Measurements from ENCODE around the gene CLIC4.
"Not testable (repeated sequence)": the region's sequence is repeated elsewhere in the genome, so short reads cannot be mapped to it uniquely, and the experiment has no call there.

Gene CLIC4

GRCh38 chr1:24803987-24804530 lies 58.8 kb downstream of the CLIC4 start:
- peaks cover 51% of the 10 kb centered on the region for H3K4me1 ChIP-seq (ENCODE audit: control insufficient read depth, insufficient read depth, low read length)
- H3K9me3 ChIP-seq (ENCODE audit: control insufficient read depth, low read length) = no peaks in the 10 kb centered on the region
- no peak for DNase-seq (ENCODE audit: low read depth)
- no peak overlapping the region for H3K4me3 ChIP-seq (ENCODE audit: low read length)
- H3K36me3 ChIP-seq (ENCODE audit: control insufficient read depth, insufficient read depth, low read length, severe bottlenecking) = peaks cover 6% of the 10 kb centered on the region
- H3K9ac ChIP-seq (ENCODE audit: low read length) = no peak overlapping the region
- H3K27me3 ChIP-seq (replicated peaks; ENCODE audit: control insufficient read depth, insufficient read depth, low read length) = no peaks in the 10 kb centered on the region

- Histone ChIP-seq H3K4me3 (ENCODE audit: low read length) (peak overlapping the region; percentile 60), H3K4me1 (ENCODE audit: control insufficient read depth, insufficient read depth, low read length) (peaks cover 51% of the 10 kb centered on the region), H3K9ac (ENCODE audit: low read length) (no peak overlapping the region), H3K9me3 (ENCODE audit: control insufficient read depth, low read length) (no peaks in the 10 kb centered on the region), H3K27me3 (replicated peaks; ENCODE audit: control insufficient read depth, insufficient read depth, low read length) (no peaks in the 10 kb centered on the region), H3K36me3 (ENCODE audit: control insufficient read depth, insufficient read depth, low read length, severe bottlenecking) (peaks cover 6% of the 10 kb centered on the region)
- DNase-seq (ENCODE audit: low read depth) = peak; percentile 64
Observed at GRCh38 chr1:24805534-24806301, 60.5 kb downstream of the CLIC4 start.

GRCh38 chr1:24806588-24806987 lies 61.3 kb downstream of the CLIC4 start:
- Histone ChIP-seq H3K4me3 (ENCODE audit: low read length) (no peak overlapping the region), H3K36me3 (ENCODE audit: control insufficient read depth, insufficient read depth, low read length, severe bottlenecking) (peaks cover 2% of the 10 kb centered on the region), H3K9me3 (ENCODE audit: control insufficient read depth, low read length) (no peaks in the 10 kb centered on the region), H3K4me1 (ENCODE audit: control insufficient read depth, insufficient read depth, low read length) (peaks cover 46% of the 10 kb centered on the region), H3K27me3 (replicated peaks; ENCODE audit: control insufficient read depth, insufficient read depth, low read length) (no peaks in the 10 kb centered on the region), H3K9ac (ENCODE audit: low read length) (no peak overlapping the region)
- no peak for DNase-seq (ENCODE audit: low read depth)

- H3K4me3 ChIP-seq (ENCODE audit: low read length); H3K9ac ChIP-seq (ENCODE audit: low read length); H3K9me3 ChIP-seq (ENCODE audit: control insufficient read depth, low read length); H3K27me3 ChIP-seq (replicated peaks; ENCODE audit: control insufficient read depth, insufficient read depth, low read length); H3K4me1 ChIP-seq (ENCODE audit: control insufficient read depth, insufficient read depth, low read length); DNase-seq (ENCODE audit: low read depth): not testable (repeated sequence)
- H3K36me3 ChIP-seq (ENCODE audit: control insufficient read depth, insufficient read depth, low read length, severe bottlenecking) = peaks cover 31% of the 10 kb centered on the region
Observed at GRCh38 chr1:24811494-24811893, 66.2 kb downstream of the CLIC4 start.

- peaks cover 32% of the 10 kb centered on the region for H3K36me3 ChIP-seq (ENCODE audit: control insufficient read depth, insufficient read depth, low read length, severe bottlenecking)
- H3K9ac ChIP-seq (ENCODE audit: low read length); H3K27me3 ChIP-seq (replicated peaks; ENCODE audit: control insufficient read depth, insufficient read depth, low read length); H3K4me3 ChIP-seq (ENCODE audit: low read length); DNase-seq (ENCODE audit: low read depth); H3K9me3 ChIP-seq (ENCODE audit: control insufficient read depth, low read length): not testable (repeated sequence)
- H3K4me1 ChIP-seq (ENCODE audit: control insufficient read depth, insufficient read depth, low read length) = peaks cover 17% of the 10 kb centered on the region
Observed at GRCh38 chr1:24820221-24820620, 75.0 kb downstream of the CLIC4 start.

GRCh38 chr1:24822887-24823286 lies 77.6 kb downstream of the CLIC4 start:
- H3K27me3 ChIP-seq (replicated peaks; ENCODE audit: control insufficient read depth, insufficient read depth, low read length) = no peaks in the 10 kb centered on the region
- no peaks in the 10 kb centered on the region for H3K9me3 ChIP-seq (ENCODE audit: control insufficient read depth, low read length)
- DNase-seq (ENCODE audit: low read depth) = peak; percentile 74
- H3K9ac ChIP-seq (ENCODE audit: low read length) = peak overlapping the region; percentile 39
- H3K4me1 ChIP-seq (ENCODE audit: control insufficient read depth, insufficient read depth, low read length) = peaks cover 29% of the 10 kb centered on the region
- H3K36me3 ChIP-seq (ENCODE audit: control insufficient read depth, insufficient read depth, low read length, severe bottlenecking) = peaks cover 13% of the 10 kb centered on the region
- H3K4me3 ChIP-seq (ENCODE audit: low read length) = no peak overlapping the region

GRCh38 chr1:24823486-24823885 lies 78.2 kb downstream of the CLIC4 start:
- not testable (repeated sequence) for H3K4me3 ChIP-seq (ENCODE audit: low read length); H3K9me3 ChIP-seq (ENCODE audit: control insufficient read depth, low read length); H3K36me3 ChIP-seq (ENCODE audit: control insufficient read depth, insufficient read depth, low read length, severe bottlenecking); DNase-seq (ENCODE audit: low read depth); H3K27me3 ChIP-seq (replicated peaks; ENCODE audit: control insufficient read depth, insufficient read depth, low read length)
- Histone ChIP-seq H3K9ac (ENCODE audit: low read length) (peak overlapping the region; percentile 8), H3K4me1 (ENCODE audit: control insufficient read depth, insufficient read depth, low read length) (peaks cover 35% of the 10 kb centered on the region)

GRCh38 chr1:24825174-24825573 lies 79.9 kb downstream of the CLIC4 start:
- H3K9me3 ChIP-seq (ENCODE audit: control insufficient read depth, low read length) = no peaks in the 10 kb centered on the region
- H3K4me1 ChIP-seq (ENCODE audit: control insufficient read depth, insufficient read depth, low read length) = peaks cover 51% of the 10 kb centered on the region
- H3K4me3 ChIP-seq (ENCODE audit: low read length) = no peak overlapping the region
- no peak for DNase-seq (ENCODE audit: low read depth)
- H3K9ac ChIP-seq (ENCODE audit: low read length) = no peak overlapping the region
- H3K27me3 ChIP-seq (replicated peaks; ENCODE audit: control insufficient read depth, insufficient read depth, low read length) = no peaks in the 10 kb centered on the region
- peaks cover 7% of the 10 kb centered on the region for H3K36me3 ChIP-seq (ENCODE audit: control insufficient read depth, insufficient read depth, low read length, severe bottlenecking)

- no peaks in the 10 kb centered on the region for H3K27me3 ChIP-seq (replicated peaks; ENCODE audit: control insufficient read depth, insufficient read depth, low read length)
- no peaks in the 10 kb centered on the region for H3K9me3 ChIP-seq (ENCODE audit: control insufficient read depth, low read length)
- DNase-seq (ENCODE audit: low read depth) = no peak
- H3K36me3 ChIP-seq (ENCODE audit: control insufficient read depth, insufficient read depth, low read length, severe bottlenecking) = peaks cover 6% of the 10 kb centered on the region
- no peak overlapping the region for H3K9ac ChIP-seq (ENCODE audit: low read length)
- H3K4me1 ChIP-seq (ENCODE audit: control insufficient read depth, insufficient read depth, low read length) = peaks cover 60% of the 10 kb centered on the region
- H3K4me3 ChIP-seq (ENCODE audit: low read length) = no peak overlapping the region
Observed at GRCh38 chr1:24826510-24826909, 81.3 kb downstream of the CLIC4 start.

GRCh38 chr1:24827379-24828135 lies 82.3 kb downstream of the CLIC4 start:
- H3K9me3 ChIP-seq (ENCODE audit: control insufficient read depth, low read length) = no peaks in the 10 kb centered on the region
- H3K9ac ChIP-seq (ENCODE audit: low read length) = peak overlapping the region; percentile 62
- H3K4me1 ChIP-seq (ENCODE audit: control insufficient read depth, insufficient read depth, low read length) = peaks cover 59% of the 10 kb centered on the region
- DNase-seq (ENCODE audit: low read depth) = peak; percentile 40
- no peak overlapping the region for H3K4me3 ChIP-seq (ENCODE audit: low read length)
- peaks cover 5% of the 10 kb centered on the region for H3K36me3 ChIP-seq (ENCODE audit: control insufficient read depth, insufficient read depth, low read length, severe bottlenecking)
- H3K27me3 ChIP-seq (replicated peaks; ENCODE audit: control insufficient read depth, insufficient read depth, low read length) = no peaks in the 10 kb centered on the region

- peaks cover 51% of the 10 kb centered on the region for H3K4me1 ChIP-seq (ENCODE audit: control insufficient read depth, insufficient read depth, low read length)
- peak overlapping the region; percentile 62 for H3K9ac ChIP-seq (ENCODE audit: low read length)
- H3K27me3 ChIP-seq (replicated peaks; ENCODE audit: control insufficient read depth, insufficient read depth, low read length) = no peaks in the 10 kb centered on the region
- no peaks in the 10 kb centered on the region for H3K9me3 ChIP-seq (ENCODE audit: control insufficient read depth, low read length)
- DNase-seq (ENCODE audit: low read depth) = no peak
- no peak overlapping the region for H3K4me3 ChIP-seq (ENCODE audit: low read length)
- peaks cover 5% of the 10 kb centered on the region for H3K36me3 ChIP-seq (ENCODE audit: control insufficient read depth, insufficient read depth, low read length, severe bottlenecking)
Observed at GRCh38 chr1:24828183-24828886, 83.1 kb downstream of the CLIC4 start.

Measured in adipocyte (in vitro differentiated cells).